Amniotic epithelial cell (primary cell): ENCODE data around the gene PEX10.

Source experiments
- DNase-seq: peaks from one replicate; pipeline ENCODE4 v3.0.0-alpha.2; 2010; ENCODE audit warnings: low read depth

PEX10 gene

DNA sequence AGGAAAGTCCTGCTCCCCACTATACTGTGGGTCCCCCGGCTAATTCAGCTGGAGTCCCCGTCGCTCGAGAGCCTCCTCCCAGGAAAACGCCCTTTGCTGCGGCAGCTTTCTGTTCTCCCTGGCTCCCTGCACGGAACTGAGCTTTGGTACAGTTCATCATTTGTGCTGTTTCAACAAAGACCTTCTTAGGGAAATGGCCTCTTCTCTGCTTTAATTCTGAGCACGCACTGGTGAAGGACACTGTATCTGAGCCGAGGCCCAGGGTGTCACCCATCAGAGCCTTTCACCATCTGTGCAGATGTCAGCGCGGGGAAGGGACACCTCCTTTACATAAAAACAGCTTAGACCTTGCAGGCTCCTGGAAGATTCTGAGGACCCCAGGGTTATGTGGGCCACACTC lies 13.5 kb upstream of the PEX10 start:
- DNase-seq = no peak

DNA sequence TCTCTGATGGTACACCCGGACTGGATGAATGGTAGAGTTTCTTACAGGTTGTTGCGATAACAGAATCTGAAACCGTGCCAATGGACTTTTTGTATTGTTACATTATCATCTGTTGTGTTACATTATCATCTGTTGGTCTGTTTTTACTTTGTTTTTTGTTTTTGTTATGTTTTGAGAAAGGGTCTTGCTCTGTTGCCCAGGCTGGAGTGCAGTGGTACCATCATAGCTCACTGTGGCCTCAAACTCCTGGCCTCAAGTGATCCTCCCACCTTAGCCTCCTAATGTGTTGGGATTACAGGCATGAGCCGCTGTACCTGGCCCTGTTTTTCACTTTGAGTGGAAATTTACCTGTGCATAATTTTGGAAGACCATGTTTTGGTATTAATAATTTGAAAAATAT lies 10.2 kb upstream of the PEX10 start:
- no peak for DNase-seq

DNA sequence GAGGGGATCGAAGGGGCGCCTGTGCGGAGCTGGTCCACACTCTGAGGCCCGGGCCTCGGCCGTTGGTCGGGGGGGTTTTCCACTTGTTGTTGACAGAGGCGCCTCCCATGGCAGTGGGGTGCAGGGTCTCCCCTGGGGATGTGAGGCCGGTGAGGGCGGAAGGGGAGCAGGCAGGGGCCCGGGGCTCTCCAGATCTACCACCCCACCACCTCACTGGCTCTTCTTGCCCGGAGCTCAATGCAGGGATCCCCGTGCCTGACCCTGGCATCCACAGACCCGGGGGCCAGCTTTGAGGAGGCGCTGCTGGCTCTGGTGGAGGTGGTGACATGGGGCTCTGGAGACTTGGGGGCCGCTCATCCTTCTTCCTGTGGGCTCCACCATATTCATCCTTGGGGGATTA lies 7.1 kb upstream of the PEX10 start:
- no peak for DNase-seq

- DNase-seq = no peak
These were observed 6.5 kb upstream of the PEX10 start for GRCh38 chr1:2418791-2419320.

DNA sequence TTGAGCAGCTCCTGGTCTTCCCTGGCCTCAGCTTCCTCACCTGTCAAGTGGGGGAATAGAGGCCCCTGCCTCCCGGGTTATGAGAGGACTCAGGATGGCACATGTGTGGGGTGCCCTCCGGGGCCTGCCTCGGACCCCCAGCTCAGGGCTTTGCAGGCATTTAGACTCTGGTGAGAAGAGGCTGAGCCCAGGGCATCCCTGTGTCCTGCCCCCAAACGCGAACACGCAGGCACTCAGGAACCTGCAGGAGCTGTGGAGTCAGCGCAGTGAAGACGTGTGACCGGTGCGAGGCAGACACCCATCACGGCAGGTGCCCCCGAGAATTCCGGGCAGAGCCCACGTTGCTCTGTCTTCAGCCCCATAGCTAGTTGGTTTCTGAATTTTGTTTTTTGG lies 5.5 kb upstream of the PEX10 start:
- no peak for DNase-seq

DNA sequence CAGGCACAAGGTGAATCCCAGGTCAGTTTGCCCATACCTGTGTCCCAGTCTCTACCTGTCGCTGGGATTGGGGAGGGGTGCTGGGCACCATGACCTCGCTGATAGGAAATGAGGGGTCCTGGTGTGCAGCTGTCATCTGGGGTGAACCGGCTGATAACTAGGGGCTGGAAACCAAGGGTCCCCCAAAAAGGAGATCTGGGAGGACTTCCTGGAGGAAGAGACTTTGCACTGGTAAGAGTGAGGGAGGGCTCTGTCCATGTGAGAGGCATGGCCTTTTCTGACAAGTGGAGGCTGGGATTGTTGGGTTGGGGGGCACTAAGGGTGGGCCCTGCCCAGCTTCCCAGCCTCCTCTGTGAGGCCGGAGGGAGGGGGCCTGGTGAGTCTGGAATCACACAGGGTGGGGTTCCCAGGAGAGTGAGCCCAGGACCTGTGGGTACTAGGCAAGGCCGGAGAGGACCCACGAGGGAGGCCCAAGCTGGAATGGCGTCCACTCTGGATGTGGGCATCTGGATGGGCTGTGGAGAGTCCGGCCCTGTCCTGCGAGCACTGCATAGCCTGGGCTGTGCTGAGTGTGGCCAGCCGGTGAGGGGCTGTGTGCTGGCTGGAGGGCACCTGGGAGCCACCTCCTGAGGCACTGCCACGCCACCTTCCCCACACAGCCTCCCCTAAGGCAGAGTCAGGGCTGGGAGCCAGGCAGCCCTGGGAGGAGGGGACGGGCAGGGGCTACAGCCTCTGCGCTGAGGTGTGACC lies 4.9 kb upstream of the PEX10 start:
- no peak for DNase-seq

GRCh38 chr1:2416403-2416802 lies 4.0 kb upstream of the PEX10 start:
- DNase-seq = no peak

- DNase-seq = no peak
These were observed 3.4 kb upstream of the PEX10 start for GRCh38 chr1:2415801-2416208.

DNA sequence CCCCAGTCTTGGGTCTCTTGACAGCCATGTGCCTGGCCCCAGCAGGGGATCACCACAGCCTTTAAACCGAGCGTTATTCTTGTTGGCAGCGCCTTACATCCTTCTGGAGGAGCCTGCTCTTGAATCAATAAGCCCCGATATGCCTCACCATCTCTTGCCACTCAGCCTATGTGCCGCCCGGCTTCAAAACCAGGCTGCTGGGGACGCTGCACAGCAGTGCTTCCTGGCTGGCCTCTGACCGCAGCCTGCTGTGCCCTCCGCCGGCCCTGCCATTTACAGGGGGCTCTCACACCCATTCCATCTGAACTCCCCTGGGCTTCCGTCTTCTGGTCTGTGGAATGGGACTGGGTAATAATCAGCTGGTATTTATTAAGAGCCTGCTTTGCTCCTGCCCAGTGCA lies 3.0 kb upstream of the PEX10 start:
- no peak for DNase-seq

DNA sequence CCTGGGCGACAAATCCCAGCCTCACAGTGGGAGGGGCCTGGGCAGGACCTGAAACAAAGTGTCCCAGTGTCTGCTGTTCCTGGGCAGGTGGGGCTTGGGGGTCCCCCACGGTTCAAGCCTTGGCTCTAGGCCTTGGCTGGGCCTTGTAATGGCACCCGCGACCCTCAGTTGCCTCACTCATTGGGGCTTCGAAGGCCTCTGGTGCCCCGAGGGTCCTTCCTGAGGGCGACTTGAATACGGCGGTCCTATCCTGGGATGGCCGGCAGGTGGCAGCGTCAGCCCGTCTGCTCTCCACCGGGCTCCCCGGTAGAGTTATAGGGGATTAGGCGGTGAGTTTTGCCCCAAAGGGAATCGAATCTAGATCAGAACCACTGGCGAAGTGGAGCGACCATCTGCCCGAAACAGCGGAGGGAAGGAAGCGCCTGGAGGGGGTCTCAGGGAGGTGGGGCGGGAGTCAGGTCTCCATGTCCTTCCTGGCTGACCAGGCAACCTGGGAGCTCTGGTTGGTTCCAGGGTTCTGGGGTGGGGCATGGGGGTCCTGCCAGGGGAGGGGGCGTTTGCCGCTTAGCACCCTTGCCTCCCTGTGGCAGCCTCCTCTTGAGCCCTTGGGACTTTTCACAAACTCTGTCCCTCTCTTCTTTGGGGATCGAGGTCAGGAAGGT lies 2.1 kb upstream of the PEX10 start:
- DNase-seq = no peak

GRCh38 chr1:2413495-2414296 lies 1.3 kb upstream of the PEX10 start:
- DNase-seq = no peak

GRCh38 chr1:2412773-2413494 lies 570 bp upstream of the PEX10 start:
- peak; percentile 41 for DNase-seq

- no peak for DNase-seq
These were observed 466 bp downstream of the PEX10 start for GRCh38 chr1:2411801-2412394.

GRCh38 chr1:2409745-2410144 lies 2.6 kb downstream of the PEX10 start:
- no peak for DNase-seq

DNA sequence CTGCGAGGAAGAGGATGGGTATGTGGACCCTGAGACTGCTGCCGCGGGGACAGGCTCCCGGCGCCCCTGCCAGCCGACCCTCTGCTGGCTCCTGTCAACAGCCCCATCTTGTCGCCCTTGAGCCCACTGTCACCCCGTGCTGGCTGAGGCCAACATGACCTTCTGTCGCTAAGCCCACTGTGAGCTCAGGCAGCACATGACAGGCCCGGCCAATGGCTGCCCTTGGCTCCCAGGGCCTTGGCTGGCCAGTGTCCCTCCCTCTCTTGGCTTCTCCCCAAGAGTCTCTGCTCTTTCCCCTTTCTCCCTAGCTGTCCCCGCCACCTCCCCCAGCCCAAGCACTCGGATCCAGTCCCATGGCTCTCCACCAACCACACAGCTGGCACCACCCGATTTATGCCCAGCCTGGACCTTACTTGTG lies 3.5 kb downstream of the PEX10 start:
- no peak for DNase-seq

- no peak for DNase-seq
These were observed 3.9 kb downstream of the PEX10 start for GRCh38 chr1:2408456-2408855.

DNA sequence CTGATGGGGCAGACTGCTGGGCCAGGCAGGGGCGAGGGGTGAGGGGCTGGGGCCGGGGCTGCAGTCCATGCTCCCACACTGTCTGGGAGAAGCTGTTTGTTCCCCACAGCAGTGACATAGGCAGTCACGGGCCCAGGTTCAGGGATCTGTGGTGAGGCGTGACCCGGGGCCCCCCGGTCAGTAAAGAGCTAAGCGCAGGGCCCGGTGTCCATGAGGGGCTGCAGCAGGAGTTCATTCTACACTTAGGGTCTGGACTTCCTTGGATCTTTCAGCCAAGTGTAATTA lies 4.4 kb downstream of the PEX10 start:
- DNase-seq = no peak

- DNase-seq = no peak
These were observed 5.0 kb downstream of the PEX10 start for GRCh38 chr1:2407166-2407990.

- DNase-seq = no peak
These were observed 5.8 kb downstream of the PEX10 start for GRCh38 chr1:2406451-2407041.

GRCh38 chr1:2405588-2406295 lies 6.6 kb downstream of the PEX10 start:
- DNase-seq = peak; percentile 51
